K562 (cell line): ENCODE results near the gene MAP3K15. TPM values are rescaled to one million over a fixed set of nuclear protein-coding genes. Genes with fewer than 3 reads are reported as not detected.

ENCODE experiments used
- ZBTB40 ChIP-seq, 2 experiments: fragments of 450-650 bp in 1 of 2; sonication (generic) in 1 of 2; formaldehyde crosslinking in 1 of 2; IDR thresholded peaks; 2 replicates each; pipeline versions ENCODE4 v1.7.1 to v1.9.0; 2016 to 2022; ENCODE audit warnings: inconsistent platforms in 1 of 2, mild to moderate bottlenecking in 1 of 2, missing genetic modification reagents in 1 of 2
- polyA plus RNA-seq, 8 experiments: library from polyadenylated mRNA; depleted of rRNA in 4 of 8; stranded (reverse) in 5 of 8; unstranded in 3 of 8; fragments of >200 nt; fragmentation: Nextera tagmentation in 2 of 8; fragmentation: Illumina TruSeq in 1 of 8; extraction: Ambion mirVana in 2 of 8; extraction: Trizol in 1 of 8; gene quantifications; 2 replicates each; pipeline versions ENCODE4 v1.2.1 to v1.2.3, GENCODE V29; 2011 to 2014; ENCODE audit warnings: inconsistent platforms in 1 of 8, missing spikeins in 1 of 8
- total RNA-seq, 7 experiments: library from RNA; depleted of rRNA in 6 of 7; stranded (reverse); fragments of >200 nt in 6 of 7; fragmentation: Illumina TruSeq in 2 of 7; extraction: Trizol in 2 of 7; gene quantifications; 2 replicates each; pipeline versions ENCODE4 v1.2.1 to v1.2.3, GENCODE V29; 2011 to 2021; ENCODE audit warnings: low replicate concordance in 1 of 7

MAP3K15 gene
- total and polyA plus RNA-seq, 9 of the 15 experiments (the other 6 are each of a cell fraction or from before 2014, with no cell fraction given): 0.03 to 0.29 (median 0.14) TPM; not detected in 5

- TF ChIP-seq ZBTB40 (IDR thresholded peaks at IDR 0.05) (no peak), ZBTB40 (CRISPR knock-in tag; IDR thresholded peaks at IDR 0.05) (no peak)
Observed at GRCh38 chrX:19564606-19565005, 49.3 kb upstream of the MAP3K15 start (continued).
